Stimulated activated CD4-positive, alpha-beta T cell treated with anti-CD3 and anti-CD28 coated beads, Interleukin-15, amount 100 ng/mL, for 1 hour (primary cell): Measurements from ENCODE around the gene ZC3H13.

Experiments used
- DNase-seq, 2 donors: peaks; one replicate each; pipeline ENCODE4 v3.0.0-alpha.2; 2020; ENCODE audit warnings: low read depth in 1 of 2, low spot score in 1 of 2

The ZC3H13 gene

DNA sequence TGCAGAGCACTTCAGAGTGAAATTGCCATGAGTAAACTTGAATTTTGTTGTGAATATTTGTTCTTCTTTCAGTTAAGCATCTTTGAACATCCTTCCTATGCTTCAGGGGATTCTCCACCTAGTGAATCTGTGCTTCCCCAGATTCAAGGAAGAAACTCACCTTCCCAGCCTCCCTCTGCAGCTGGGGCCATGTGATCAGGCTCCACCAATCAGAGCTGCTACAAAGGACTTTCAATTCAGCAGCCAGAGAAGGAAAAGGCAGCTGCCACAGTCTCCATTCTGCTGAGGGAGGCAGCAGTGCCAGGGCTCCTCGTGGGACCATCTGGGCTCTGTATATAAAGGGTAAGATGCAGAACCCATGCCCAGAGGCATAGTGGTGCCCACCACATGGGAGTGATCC is 111.3 kb downstream of the ZC3H13 start:
- no peak for DNase-seq

DNA sequence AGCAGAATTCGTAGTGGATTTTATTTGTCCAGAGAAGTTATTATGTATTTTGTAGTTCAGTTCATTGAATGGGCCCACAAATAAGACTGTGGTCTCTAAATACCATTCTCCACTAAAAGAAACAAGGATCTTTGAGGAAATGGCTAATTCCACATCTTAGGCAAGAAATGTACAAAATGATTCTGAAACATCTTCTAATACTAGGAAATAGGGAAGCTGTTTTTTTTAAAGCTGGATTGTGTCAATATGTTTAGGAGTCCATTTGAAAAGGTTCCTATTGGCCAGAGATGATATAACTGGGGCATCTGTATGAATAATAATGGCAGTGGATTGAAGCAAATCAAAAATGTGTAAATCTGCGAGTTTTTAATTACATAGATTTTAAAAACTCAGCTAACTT is 112.5 kb downstream of the ZC3H13 start:
- no peak for DNase-seq

DNA sequence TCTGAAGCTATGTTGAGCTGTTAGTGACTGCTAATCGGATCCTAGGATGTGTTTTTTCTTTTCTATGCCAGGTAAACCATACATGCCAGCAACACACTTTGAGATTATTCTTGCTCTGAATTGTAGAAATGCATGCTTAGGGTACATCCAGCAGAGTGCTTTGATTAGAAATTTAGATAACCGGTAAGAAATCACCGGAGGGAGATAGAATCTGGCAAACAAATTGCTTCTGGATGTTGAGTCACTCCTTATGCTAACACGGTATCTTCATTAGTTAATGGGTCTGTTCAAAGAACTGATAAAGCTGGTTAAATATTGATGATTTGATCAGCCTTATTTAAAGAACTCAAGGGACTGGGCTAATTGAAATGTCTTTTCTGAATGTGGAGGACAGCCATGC is 115.9 kb downstream of the ZC3H13 start:
- DNase-seq: no peak

GRCh38 chr13:45934283-45934682 is 118.3 kb downstream of the ZC3H13 start:
- no peak for DNase-seq

DNA sequence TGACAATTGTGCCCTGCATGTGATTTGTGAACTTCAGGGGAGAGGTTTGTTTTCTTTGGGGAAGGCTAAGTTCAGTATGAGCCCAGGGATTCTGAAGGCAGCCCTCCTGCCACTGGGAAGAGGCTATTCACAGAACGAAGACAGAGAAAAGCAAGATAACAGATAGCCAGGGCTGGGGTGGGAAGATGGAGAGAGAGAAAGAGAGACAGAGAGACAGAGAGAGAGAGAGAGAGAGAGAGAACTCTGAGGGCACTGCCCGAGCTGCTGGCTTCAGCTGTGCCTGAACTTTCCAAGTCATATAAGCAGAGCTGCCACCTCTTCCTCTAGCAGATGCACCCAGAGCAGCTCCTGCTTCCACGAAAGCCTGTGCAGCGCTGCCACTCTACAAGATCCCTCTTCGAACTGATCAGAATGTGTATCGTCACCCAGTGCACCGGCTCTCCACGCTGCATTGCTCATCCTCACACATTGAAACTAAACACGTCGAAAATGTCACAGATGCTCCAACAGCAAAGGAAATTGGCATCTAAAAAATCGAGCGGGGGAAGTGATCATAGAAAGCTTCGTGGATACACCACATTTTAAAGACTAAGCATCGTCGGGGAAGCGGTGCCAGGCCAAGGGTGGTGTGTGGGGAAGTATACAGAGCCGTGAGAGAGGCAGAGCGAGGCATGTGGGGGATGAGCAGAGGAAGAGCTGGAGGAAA is 119.2 kb downstream of the ZC3H13 start:
- no peak for DNase-seq

- no peak for DNase-seq
Observed at GRCh38 chr13:45932676-45933075, 119.9 kb downstream of the ZC3H13 start.

DNA sequence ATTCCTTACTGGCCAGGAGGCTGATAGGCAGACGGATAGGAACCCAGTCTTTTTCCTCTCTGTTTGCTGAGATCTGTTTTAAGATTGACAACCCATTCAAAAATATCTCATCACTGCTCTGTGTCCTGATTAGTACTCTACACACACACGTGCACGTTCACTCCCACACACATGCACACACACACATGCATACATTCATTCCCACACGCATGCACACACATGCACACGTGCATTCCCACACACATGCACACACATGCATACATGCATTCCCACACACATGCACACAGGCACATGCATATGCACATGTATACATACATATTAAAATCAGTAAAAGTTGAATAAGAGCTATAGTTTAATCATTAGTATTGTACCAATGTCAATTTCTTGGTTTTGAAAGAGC is 120.4 kb downstream of the ZC3H13 start:
- DNase-seq: no peak

DNA sequence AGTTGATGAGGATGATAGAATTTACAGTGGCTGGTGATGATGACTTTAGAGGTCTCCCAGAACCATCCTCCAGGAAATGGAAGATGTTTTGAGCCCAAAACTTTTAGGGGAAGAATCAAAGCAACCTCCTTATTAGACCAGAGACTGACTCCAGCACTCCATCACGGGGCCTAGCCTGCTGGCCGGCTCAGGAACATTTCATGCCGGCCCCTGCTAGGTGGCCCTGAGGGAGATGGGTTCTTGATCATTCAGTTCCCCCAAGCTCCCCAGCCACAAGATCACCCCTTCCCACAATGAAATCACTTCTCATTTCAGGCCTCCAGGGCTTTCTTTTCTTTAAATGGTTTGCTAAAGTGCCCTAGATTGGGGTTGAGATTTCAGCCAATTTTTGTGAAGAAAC is 121.3 kb downstream of the ZC3H13 start:
- no peak for DNase-seq

- no peak for DNase-seq
Observed at GRCh38 chr13:45930177-45930576, 122.4 kb downstream of the ZC3H13 start.

GRCh38 chr13:45928843-45929242 is 123.7 kb downstream of the ZC3H13 start:
- DNase-seq: no peak

- DNase-seq: no peak
Observed at GRCh38 chr13:45928176-45928575, 124.4 kb downstream of the ZC3H13 start.

- no peak for DNase-seq
Observed at GRCh38 chr13:45926741-45927140, 125.8 kb downstream of the ZC3H13 start.

DNA sequence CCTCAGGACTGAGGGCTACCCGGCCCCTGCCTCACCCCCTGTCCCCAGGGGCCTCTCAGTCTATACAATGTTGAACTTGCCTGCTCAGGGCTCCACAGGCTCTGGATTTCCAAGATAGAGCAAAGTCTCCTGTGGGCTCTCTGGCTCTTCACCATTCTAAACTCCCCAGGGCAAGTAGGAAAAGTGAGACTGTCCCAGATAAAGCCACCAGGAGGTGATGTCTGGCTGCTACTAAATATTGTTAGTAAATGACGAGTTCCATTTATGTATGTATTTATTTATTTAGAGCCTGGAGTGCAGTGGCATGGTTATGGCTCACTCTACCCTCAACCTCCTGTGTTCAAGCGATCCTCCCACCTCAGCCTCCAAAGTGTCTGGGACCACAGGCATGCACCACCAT is 127.4 kb downstream of the ZC3H13 start:
- DNase-seq: no peak

- no peak for DNase-seq
Observed at GRCh38 chr13:45921162-45921736, 131.3 kb downstream of the ZC3H13 start.

- DNase-seq: no peak
Observed at GRCh38 chr13:45918597-45918996, 133.9 kb downstream of the ZC3H13 start.

GRCh38 chr13:45917019-45917418 is 135.5 kb downstream of the ZC3H13 start:
- no peak for DNase-seq

DNA sequence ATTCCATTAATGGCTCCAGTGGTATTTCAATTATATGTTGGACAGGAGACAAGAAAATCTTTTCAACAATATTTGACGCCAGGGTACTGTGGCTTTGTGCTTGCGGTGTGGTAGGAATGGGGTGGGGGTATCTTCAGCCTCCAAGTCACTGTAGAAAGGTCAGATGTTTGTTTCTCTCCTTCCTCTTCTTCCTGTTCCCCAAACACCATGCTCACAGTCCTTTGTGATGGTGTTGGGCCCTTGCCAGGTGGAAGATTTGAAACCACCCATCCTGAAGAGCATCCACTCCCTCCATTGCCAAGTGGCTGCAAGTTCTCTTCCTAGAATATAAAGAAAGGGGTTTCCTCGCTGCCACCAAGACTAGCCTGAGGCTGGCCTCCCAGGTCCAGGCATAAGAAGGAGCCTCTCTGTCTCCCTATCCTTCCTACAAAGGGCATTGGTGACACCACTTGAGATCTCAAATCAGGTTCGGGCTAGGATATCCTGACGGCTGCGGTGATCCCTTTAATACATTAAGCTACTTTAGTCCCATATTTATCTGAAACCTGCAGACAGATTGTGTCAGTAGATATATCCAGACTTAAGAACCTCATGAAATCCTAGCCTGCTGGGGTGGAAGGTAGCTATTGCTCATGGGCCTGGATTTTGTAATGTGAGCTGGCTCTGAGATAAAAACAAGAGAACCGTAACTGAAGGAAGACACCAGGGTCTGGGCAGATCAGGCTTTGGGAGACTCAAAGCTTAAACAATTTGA is 136.7 kb downstream of the ZC3H13 start:
- DNase-seq: no peak

GRCh38 chr13:45909673-45910072 is 142.9 kb downstream of the ZC3H13 start:
- DNase-seq: no peak

GRCh38 chr13:45909089-45909488 is 143.5 kb downstream of the ZC3H13 start:
- no peak for DNase-seq

GRCh38 chr13:45907503-45907902 is 145.0 kb downstream of the ZC3H13 start:
- DNase-seq: no peak
